KOPT-K1 (cell line): Measurements from ENCODE around the gene SYP.

Source experiments
- H3K27ac ChIP-seq: fragments of 200-600 bp; sonication (generic); 2 replicates; pipeline ENCODE4 v1.5.1; 2016; ENCODE audit warnings: antibody characterized with exemption, mild to moderate bottlenecking, low read depth, low read length; ENCODE audit not compliant: poor library complexity, severe bottlenecking
- H3K36me3 ChIP-seq: fragments of 200-600 bp; sonication (generic); 2 replicates; pipeline ENCODE4 v1.5.1; 2017; ENCODE audit warnings: antibody characterized with exemption, mild to moderate bottlenecking, low read length, moderate library complexity; ENCODE audit not compliant: insufficient read depth
- H3K9me3 ChIP-seq: fragments of 200-600 bp; sonication (generic); 2 replicates; pipeline ENCODE4 v1.5.1; 2017; ENCODE audit warnings: antibody characterized with exemption, low read length, mild to moderate bottlenecking; ENCODE audit not compliant: insufficient read depth, poor library complexity, severe bottlenecking

SYP gene

GRCh38 chrX:49208399-49208798 is 8.4 kb upstream of the SYP start:
- Histone ChIP-seq H3K36me3 (no peaks in the 10 kb centered on the region), H3K27ac (no peak overlapping the region), H3K9me3 (no peaks in the 10 kb centered on the region)

GRCh38 chrX:49206543-49206942 is 6.5 kb upstream of the SYP start:
- Histone ChIP-seq H3K36me3 (no peaks in the 10 kb centered on the region), H3K9me3 (no peaks in the 10 kb centered on the region), H3K27ac (no peak overlapping the region)

GRCh38 chrX:49205443-49205842 is 5.5 kb upstream of the SYP start:
- no peaks in the 10 kb centered on the region for H3K9me3 ChIP-seq
- no peak overlapping the region for H3K27ac ChIP-seq
- H3K36me3 ChIP-seq: no peaks in the 10 kb centered on the region

GRCh38 chrX:49204709-49205108 is 4.7 kb upstream of the SYP start:
- H3K36me3 ChIP-seq: no peaks in the 10 kb centered on the region
- H3K27ac ChIP-seq: no peak overlapping the region
- no peaks in the 10 kb centered on the region for H3K9me3 ChIP-seq

GRCh38 chrX:49204017-49204416 is 4.0 kb upstream of the SYP start:
- H3K36me3 ChIP-seq: no peaks in the 10 kb centered on the region
- H3K9me3 ChIP-seq: no peaks in the 10 kb centered on the region
- H3K27ac ChIP-seq: no peak overlapping the region

GRCh38 chrX:49203536-49203935 is 3.5 kb upstream of the SYP start:
- H3K9me3 ChIP-seq: no peaks in the 10 kb centered on the region
- H3K36me3 ChIP-seq: no peaks in the 10 kb centered on the region
- H3K27ac ChIP-seq: no peak overlapping the region

GRCh38 chrX:49202022-49202421 is 2.0 kb upstream of the SYP start:
- Histone ChIP-seq H3K36me3 (no peaks in the 10 kb centered on the region), H3K27ac (no peak overlapping the region), H3K9me3 (no peaks in the 10 kb centered on the region)

- Histone ChIP-seq H3K9me3 (no peaks in the 10 kb centered on the region), H3K27ac (no peak overlapping the region), H3K36me3 (no peaks in the 10 kb centered on the region)
Measured at GRCh38 chrX:49199315-49199595, 738 bp downstream of the SYP start.

- no peaks in the 10 kb centered on the region for H3K9me3 ChIP-seq
- no peak overlapping the region for H3K27ac ChIP-seq
- no peaks in the 10 kb centered on the region for H3K36me3 ChIP-seq
Measured at GRCh38 chrX:49198540-49199314, 1.3 kb downstream of the SYP start.

- no peaks in the 10 kb centered on the region for H3K36me3 ChIP-seq
- H3K27ac ChIP-seq: no peak overlapping the region
- no peaks in the 10 kb centered on the region for H3K9me3 ChIP-seq
Measured at GRCh38 chrX:49197543-49198087, 2.4 kb downstream of the SYP start.

GRCh38 chrX:49193542-49193964 is 6.4 kb downstream of the SYP start:
- Histone ChIP-seq H3K36me3 (no peaks in the 10 kb centered on the region), H3K27ac (no peak overlapping the region)

GRCh38 chrX:49192722-49193328 is 7.2 kb downstream of the SYP start:
- no peaks in the 10 kb centered on the region for H3K36me3 ChIP-seq

More at GRCh38 chrX:49193542-49193964, 6.4 kb downstream of the SYP start:
- no peaks in the 10 kb centered on the region for H3K9me3 ChIP-seq

GRCh38 chrX:49191574-49192011 is 8.4 kb downstream of the SYP start:
- Histone ChIP-seq H3K9me3 (no peaks in the 10 kb centered on the region), H3K27ac (peak overlapping the region; percentile 88), H3K36me3 (no peaks in the 10 kb centered on the region)

More at GRCh38 chrX:49192722-49193328, 7.2 kb downstream of the SYP start:
- no peaks in the 10 kb centered on the region for H3K9me3 ChIP-seq
- H3K27ac ChIP-seq: no peak overlapping the region

GRCh38 chrX:49190821-49191573 is 9.0 kb downstream of the SYP start:
- Histone ChIP-seq H3K27ac (peak overlapping the region; percentile 88), H3K36me3 (no peaks in the 10 kb centered on the region), H3K9me3 (no peaks in the 10 kb centered on the region)

- no peak overlapping the region for H3K27ac ChIP-seq
- H3K9me3 ChIP-seq: no peaks in the 10 kb centered on the region
- H3K36me3 ChIP-seq: no peaks in the 10 kb centered on the region
Measured at GRCh38 chrX:49189606-49190005, 10.4 kb downstream of the SYP start.
